GM21717 (cell line): Measurements from ENCODE around the gene SPTLC3.
A peak's percentile ranks its signal among the peaks of the same experiment; 100 is the strongest.

ENCODE experiments used
- ATAC-seq: cut with Tn5 transposase; IDR thresholded peaks from one replicate; pipeline ENCODE4 v1.9.1; 2021; ENCODE audit warnings: mild to moderate bottlenecking, moderate library complexity; ENCODE audit not compliant: unreplicated experiment

Gene SPTLC3

DNA sequence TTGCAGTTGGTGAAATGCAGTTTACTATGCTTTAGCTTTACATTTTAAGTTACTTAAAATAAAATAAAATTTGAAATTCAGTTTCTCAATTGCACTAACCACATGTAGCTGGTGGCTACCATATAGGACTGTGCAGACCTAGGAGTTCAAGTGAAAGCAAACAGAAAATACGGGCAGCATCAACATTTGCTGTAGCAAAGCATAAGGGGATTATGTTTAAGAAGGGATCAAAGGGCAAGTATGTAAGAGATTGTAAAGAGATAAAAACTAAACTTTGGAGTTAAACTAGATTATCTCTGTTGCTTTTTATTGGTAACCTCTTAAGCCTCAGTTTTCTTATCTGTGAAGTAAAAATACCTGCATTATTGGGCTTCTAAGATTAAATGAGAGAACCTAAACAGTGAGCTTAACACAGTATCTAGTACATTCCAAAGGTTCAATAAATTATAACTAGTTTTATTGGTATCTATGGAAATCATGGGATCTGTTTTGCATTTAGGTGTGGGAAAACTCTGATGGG is 81.2 kb downstream of the SPTLC3 start:
- ATAC-seq, result no peak

DNA sequence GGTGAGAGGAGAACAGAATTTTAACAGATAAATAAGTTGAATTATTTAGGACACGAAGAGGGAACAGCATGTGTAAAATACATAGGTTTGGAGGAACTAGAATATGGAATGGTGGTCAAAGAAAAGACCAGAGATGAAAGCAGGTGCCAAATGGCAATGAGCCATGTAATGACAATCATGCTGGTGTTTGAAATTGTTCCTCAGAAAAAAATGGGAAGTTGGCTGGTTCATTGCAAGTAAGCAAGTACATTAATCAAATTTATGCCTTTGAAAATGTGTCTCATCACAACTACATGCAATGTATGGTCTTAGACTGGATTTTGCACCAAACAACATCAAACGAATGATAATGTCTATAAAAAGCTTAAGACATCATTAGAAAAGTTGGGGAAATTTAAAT is 83.3 kb downstream of the SPTLC3 start:
- no peak for ATAC-seq

DNA sequence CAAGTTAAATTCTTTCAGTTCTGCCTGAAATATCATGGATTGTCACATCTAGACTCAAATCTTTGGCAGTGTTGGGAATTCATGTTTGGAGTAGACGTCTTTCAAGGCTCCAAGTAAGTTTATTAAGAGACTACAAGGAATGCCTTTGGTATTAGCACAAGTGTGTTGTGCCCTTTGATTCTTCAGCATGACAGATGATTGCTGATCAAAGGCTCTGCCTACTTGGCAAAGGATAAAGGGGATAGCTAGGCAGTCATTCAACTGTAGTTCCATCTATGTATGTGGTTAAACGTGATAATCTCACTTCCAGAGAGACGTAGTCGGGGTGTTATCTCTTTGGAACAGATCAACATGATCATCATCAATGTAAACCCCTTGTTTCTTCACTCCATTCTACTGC is 86.2 kb downstream of the SPTLC3 start:
- ATAC-seq, result no peak

DNA sequence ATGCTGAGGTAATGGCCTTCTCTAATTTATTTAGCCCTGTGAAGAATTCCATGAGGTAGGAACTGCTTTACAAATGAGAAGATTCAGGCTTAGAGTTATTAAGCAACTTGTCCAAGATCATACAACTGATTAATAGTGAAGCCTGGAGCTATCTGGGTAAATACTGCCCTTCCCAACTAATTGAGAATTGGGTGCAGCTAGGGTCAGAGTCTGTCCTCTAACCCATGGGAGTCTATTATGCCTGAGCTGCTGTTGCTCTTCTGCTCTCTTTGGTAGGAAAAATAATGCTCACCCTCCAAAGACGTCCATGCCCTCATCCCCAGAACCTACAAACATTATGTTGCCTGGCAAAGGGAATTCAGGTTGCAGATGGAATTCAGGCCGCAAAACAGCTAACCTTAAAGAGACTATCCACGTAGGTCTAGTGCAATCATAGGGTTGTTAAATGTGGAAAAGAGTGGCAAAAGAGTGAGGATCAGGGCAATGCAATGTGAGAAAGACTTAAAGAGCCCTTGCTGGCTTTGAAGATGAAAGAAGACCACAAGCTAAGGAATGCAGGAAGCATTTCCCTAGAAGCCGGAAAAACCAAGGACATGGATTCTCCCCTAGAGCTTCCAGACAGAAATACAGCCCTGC is 90.1 kb downstream of the SPTLC3 start:
- no peak for ATAC-seq

DNA sequence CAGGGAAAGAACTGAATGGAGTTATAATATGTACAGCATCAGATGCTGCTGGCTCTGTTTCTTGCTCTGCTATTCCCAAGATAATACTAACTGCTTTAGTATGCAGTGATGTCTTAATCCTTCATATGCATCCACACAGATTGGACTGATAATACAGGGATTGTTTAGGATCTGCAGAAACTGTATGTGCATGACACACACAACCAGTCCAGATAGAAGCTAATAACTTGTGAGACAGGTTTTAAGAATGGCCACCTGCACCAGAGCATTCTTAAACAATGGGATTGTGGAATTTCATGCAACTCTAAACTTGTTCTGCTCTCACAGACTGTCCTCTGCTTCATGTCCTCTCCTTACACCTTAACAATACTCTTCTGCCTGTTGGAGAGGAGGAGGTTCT is 90.9 kb downstream of the SPTLC3 start:
- no peak for ATAC-seq

DNA sequence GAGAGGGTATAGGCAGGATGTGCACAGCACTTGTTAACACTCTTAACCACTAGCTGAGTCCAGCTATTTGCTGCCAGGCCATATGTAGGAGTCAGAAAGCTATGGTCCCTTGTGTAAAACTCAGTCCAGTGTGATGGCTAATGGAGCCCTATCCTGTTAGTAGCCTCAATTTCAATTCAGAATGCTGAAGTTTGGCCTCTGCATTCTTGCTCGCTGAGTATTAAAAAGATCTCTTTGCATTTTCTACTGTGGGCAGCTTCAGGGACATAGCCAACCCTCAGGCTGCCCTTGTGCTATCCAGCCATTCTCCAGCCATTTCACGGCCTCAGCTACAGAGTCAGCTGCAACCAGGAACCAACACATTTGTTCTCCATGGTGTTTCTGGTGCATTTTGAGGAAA is 92.5 kb downstream of the SPTLC3 start:
- ATAC-seq, result no peak

DNA sequence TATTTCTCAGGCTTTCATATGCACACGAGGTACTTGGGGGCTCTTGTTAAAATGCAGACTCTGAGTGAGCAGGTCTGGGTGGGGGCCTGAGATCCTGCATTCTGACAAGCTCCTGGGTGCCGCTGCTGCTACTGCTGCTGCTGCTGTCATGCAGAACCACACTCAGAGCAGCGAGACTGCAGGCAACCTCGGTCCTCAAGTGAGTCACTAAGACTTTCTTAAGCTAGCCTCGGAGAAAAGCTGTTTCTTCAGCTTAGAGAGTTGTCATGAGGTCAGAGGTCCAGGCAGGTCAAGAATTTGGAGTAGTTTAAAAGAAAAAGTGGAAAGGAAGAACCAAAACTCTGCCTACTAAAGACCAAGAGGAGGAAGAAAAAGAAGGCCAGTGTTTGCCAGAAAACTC is 92.9 kb downstream of the SPTLC3 start:
- no peak for ATAC-seq

DNA sequence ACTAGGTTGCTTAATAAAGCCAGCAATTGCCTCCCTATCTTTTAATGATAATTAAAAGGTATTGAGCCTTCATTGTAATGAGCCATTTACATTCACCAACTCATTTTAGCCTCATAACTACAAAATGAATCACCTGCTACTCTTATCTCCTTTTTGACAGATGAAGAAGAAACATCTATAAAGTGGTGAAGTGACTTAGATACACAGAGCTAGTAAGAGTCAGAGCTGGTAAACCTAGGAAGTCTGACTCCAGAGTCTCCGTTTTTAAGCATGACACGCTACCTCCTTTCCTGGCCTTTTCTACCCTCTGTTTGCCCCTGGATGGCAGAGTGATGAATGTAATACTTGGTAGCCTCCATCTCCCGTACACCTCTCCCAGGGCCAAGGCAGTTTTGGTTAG is 93.5 kb downstream of the SPTLC3 start:
- ATAC-seq, result no peak

DNA sequence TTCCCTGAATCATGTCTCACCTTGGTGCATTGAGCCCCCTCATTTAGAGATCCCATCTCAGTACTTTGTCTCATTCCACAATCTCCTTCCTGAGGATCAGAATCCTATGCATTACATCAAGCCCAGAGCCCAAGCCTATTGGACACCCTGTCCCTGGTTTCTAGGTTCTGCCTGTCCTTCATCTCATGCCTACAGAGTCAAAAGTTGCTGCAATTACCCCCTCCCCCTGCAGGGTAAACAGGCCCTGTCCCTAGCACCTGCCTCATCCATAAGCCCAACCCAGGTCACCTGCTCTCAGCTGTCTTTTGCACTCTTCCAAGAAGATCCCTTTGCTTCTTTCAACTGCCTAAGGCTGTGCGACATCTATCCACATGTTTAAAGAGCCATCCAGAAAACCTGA is 93.9 kb downstream of the SPTLC3 start:
- ATAC-seq, result no peak

DNA sequence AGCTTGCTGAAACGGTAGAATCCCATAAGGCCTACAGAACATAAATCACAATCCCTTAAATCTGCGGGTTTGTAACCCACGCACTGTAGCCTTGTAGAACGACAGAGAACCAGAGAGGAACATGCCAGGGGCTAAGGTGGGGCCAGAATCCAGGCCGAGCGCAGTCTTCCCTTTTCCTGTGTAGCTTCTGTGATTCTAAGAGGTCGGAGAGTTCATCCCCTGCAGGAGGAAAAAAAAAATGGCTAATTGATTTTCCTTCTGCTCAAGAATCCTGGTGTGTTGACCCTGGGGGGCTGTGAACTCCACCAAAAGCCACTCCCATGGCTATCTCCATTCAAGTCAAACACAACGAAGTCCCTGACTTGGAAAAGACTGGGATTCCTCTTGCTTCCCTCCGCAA is 96.3 kb downstream of the SPTLC3 start:
- ATAC-seq, result no peak

DNA sequence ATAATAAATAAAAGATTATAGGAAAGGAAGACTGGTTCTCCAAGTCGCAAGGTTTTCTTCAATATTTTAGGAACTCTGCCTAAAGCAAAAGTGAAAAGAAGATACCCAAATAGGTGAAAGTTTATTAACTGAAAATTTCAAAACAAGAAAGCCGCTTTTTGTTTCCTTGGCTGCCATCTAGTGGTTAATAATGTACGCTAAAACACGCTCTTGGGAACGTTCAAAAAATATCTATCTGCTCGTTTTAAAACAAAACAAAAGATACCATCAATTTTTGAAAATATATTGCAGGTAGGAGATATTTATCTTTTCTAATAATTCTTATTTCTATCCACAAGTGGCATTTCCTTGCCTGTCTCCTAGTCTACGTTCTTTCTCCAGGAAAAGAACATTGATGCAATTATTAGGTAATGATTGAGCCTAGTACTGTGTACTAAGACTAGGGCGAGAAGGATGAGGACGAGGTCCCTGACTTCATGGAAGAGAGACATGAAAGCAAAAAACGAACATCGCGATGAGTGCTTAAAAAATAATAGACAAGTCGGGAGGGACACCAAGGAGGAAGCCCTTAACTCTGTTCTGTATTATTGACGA is 97.2 kb downstream of the SPTLC3 start:
- ATAC-seq, result no peak

DNA sequence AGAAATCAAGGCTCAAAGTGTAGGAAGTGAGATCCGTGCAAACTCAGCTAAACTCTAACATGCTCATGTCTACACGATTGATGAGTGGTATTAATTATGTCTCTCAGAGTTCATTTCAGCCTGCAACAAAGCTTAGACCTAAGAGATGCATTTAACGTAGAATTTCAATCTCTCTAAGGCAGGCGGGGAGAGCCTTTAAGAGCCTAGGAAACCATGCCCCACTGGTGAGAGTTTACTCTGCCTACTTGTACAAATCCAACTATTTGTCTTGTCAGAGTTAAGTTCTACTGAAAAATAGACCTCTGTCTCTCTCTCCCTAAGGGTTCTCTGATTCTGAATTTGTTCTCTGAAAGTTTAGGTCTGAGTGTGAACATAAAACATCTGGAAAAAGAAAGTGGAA is 100.9 kb downstream of the SPTLC3 start:
- no peak for ATAC-seq

DNA sequence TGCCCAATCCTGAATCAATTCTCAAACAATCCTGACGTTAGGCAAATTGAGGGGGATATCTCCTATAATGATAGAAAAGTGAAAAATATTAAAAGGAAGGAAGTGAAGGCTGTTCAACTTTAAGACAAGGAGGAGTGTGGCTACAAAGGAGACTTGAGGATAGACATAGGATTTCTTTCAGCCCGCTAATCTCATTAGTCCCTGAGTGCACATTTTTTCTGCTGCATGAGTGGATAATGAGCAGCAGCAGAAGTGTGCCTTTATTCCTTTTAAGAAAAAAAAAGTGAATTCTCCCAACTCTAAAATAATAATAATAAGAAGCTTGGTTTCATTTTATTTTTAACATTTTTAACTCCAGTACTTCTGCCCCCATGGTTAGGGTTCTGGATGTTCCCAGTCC is 102.0 kb downstream of the SPTLC3 start:
- no peak for ATAC-seq

DNA sequence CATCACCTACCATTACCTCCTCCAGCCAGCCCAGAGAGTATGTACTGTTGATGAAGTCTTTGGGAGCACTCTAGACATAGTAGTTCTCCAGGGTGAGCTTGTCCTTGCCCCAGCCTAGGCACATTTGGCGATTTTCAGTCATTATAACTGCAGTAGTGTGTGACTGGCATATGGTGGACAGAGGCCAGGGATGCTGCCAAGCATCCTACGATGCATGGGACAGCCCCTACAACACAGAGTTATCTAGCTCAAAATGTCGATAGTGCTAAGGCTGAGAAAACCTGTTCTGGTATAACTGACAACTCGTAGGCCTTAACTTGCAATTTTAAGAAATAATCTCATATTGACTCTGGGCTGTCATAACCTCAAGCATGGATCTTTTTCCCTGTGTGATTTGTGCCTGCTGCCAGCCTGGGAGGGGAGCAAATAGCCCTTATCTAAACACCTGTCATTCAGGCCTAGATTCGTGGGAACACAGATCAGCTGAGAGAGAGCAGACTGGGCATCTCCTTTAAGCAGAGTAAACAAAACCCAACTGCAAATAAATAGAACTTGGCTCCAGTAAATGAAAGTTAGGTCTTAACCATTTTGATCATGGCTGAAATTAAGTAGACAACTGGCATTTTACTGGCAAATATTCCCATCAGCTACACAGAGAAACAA is 102.6 kb downstream of the SPTLC3 start:
- no peak for ATAC-seq

DNA sequence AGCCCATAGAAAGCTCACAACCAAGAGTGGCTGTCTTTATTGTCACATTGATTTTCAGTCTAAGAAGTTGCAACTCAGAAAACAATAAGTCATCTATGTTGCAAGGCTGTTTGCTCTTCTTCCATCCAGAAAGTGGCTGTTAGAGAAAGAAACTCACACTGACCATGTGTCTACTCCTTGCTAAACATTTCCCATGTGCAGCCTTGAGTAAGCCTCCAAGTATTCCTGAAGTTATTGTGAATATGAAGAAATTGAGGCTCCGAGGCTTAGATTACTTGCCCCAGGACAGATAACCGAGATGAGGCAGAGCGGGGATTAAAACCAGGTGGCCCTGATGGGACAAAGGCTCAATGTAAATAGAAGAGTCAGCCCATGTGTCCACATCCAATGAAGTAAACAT is 105.0 kb downstream of the SPTLC3 start:
- no peak for ATAC-seq

DNA sequence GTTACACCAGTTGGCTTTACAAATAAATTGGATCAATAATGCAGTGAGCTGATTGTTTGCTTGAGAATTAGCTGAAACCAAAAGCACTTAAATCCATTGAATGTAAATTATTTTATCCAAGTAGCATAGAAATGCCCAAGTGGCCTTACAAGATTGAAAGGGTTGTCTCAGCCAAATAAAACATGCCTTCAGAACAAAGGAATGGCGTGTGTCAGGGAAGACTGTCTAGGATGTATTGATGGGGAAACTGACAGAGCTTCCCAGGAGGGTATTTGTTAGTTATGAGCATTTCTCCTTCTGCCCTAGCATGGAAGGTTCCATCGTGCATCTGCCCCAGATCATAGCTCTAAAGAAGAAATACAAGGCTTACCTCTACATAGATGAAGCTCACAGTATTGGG is 108.4 kb downstream of the SPTLC3 start:
- no peak for ATAC-seq

DNA sequence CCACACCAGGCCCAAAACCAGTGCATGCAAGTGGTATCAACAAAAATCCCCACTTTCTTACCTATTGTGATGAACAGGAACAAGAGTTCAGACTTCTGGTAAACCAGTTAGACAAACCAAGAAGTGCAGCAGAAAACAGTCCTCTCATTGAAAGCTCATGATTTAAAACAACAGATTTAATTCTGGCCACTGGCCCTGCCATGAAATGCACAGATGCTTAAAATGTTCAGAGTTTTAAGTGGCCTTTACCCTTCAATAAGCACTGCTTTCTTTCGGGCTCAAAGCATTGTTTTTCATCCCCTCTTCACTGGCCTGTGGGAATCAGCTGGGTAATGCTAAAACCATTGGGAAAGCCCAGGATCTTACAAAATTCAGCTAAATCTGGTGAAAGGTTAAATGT is 109.9 kb downstream of the SPTLC3 start:
- ATAC-seq, result no peak

DNA sequence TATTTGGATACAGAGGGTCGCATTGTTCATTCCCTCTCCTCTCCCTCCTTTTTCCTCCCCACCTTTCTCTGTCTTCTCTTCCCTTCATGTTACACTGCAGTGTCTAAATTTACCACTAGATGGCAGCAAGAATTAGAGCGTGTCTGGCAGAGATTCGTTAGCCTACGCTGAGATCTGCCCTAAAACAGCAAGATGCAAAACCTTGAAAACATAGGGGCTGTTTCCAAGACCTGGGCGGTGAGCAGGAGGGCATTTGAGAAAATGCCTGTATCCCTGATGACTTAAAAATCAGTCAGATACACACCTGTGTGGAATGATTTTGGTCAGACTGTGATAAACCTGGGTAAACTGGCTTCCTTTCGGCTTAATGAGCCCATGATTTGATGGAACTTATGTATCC is 110.8 kb downstream of the SPTLC3 start:
- no peak for ATAC-seq

DNA sequence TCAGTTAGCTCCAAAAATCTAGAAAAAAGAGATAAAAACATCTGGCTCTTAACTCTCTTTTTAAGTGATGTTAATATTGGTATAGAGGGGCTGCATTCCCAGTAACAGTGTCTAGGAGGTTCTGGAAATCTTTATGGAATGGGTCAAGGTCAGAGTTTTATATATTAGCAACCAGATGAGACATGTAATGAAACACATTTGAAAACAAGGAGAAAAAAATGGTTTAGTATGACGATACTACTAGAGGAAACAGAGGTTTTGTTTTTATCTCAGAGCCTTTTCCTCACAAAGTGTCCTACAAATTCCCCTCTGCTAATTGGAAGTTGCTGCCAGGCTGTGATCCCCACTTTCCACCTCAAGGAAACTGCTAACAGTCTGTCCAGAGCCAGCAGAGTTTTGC is 111.7 kb downstream of the SPTLC3 start:
- no peak for ATAC-seq

DNA sequence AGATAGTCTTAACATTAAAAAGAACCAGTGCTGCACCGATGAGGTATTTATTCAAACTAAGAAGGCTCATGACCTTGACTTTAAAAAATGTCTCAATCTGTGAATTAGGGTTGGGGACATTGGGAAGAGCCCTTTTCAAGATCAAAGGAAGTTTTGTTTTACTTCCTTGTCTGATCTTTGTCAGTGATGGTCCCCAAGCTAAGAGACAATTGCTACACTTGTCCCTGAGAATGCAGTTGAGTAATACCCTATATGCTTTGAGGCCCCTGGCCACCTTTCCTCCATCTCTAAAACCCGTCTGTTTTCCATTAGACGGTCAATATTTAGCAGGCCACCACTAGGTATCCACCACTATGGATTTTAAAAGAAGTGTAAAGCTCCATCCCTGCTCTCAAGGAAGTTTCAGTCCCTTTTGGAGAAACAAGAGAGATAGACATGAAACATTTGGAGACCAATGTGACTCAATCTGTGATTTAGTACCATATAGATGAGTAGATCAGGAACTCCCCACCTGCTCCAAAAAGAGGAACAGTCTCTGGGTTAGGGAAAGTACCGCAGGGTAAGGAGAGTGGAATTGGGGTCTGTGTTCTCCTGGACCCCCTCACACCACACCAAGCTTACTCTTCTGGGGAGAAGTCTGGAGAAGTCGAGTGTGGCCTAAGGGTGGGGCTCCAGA is 113.2 kb downstream of the SPTLC3 start:
- ATAC-seq, result peak; percentile 85

DNA sequence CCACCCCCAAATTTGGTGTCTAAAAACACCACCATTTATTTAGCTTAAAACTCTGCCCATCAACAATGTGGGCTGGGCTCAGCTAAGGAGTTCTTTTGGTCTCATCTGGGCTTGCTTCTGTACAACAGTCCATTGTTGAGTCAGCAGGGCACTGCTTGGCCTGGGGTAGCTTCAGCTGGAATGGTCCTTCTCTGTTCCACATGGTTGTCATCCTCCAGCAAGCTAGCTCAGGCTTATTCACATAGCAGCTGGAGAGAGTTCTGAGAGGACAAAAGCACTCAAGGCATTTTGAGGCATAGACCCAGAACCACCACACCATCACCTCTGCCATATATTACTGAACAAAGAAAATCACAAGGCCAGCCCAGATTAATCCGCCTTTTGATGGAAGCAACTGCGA is 116.7 kb downstream of the SPTLC3 start:
- no peak for ATAC-seq

DNA sequence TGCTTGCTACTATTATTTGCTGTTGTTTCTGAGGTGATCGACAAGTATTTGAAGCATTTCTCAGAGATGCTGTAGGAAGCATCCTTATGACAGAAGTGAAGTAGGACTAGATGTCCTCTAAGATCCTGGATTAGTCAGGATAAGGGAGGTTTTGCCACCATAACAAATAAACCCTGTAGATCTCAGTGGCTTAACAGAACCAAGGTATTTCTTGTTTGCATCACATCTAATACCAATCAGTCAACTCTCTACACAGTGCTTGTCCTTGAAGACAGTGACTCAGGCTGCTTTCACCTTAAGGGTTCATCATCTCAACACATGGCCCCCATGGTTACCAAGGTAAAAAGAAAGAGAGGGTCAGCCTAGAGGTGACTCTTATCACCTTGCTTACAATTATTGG is 119.4 kb downstream of the SPTLC3 start:
- ATAC-seq, result no peak
